KMS-11 (cell line): Measurements from ENCODE around the gene MCM9.

Experiments used
- H2AFZ ChIP-seq: fragments of 200-600 bp; sonication (generic); 2 replicates; pipeline ENCODE4 v1.6.1; 2016; ENCODE audit warnings: antibody characterized with exemption, mixed run types, low read depth
- H3K27ac ChIP-seq: fragments of 200-600 bp; sonication (generic); 2 replicates; pipeline ENCODE4 v1.6.1; 2016; ENCODE audit warnings: mild to moderate bottlenecking, mixed run types
- H3K27me3 ChIP-seq: fragments of 200-600 bp; sonication (generic); 2 replicates; pipeline ENCODE4 v1.6.1; 2017; ENCODE audit warnings: mild to moderate bottlenecking, low read depth, mixed run types, moderate library complexity; ENCODE audit not compliant: insufficient read depth
- H3K36me3 ChIP-seq: fragments of 200-600 bp; sonication (generic); 2 replicates; pipeline ENCODE4 v1.6.1; 2017; ENCODE audit warnings: mild to moderate bottlenecking, mixed run types; ENCODE audit not compliant: insufficient read depth
- H3K4me1 ChIP-seq: fragments of 200-600 bp; sonication (generic); 2 replicates; pipeline ENCODE4 v1.6.1; 2016; ENCODE audit warnings: mild to moderate bottlenecking, low read depth, mixed run types; ENCODE audit not compliant: poor library complexity, severe bottlenecking
- H3K4me2 ChIP-seq: fragments of 200-600 bp; sonication (generic); 2 replicates; pipeline ENCODE4 v1.7.0; 2016; ENCODE audit warnings: mild to moderate bottlenecking, mixed run types
- H3K4me3 ChIP-seq: fragments of 200-600 bp; sonication (generic); IDR thresholded peaks from 2 replicates; pipeline ENCODE4 v1.6.1; 2017; ENCODE audit warnings: low read depth, low read length, mixed read lengths; ENCODE audit not compliant: insufficient read depth
- H3K79me2 ChIP-seq: fragments of 200-600 bp; sonication (generic); 2 replicates; pipeline ENCODE4 v1.6.1; 2016; ENCODE audit warnings: low read depth, mixed run types; ENCODE audit not compliant: insufficient read depth
- H3K9ac ChIP-seq: fragments of 200-600 bp; sonication (generic); 2 replicates; pipeline ENCODE4 v1.6.1; 2016; ENCODE audit warnings: mild to moderate bottlenecking, mixed run types
- H4K20me1 ChIP-seq: fragments of 200-600 bp; sonication (generic); 2 replicates; pipeline ENCODE4 v1.6.1; 2016; ENCODE audit warnings: mild to moderate bottlenecking, mixed run types; ENCODE audit not compliant: insufficient read depth
- CTCF ChIP-seq: fragments of 200-600 bp; sonication (generic); conservative IDR thresholded peaks from 2 replicates; pipeline ENCODE4 v1.6.1; 2017; ENCODE audit warnings: low read depth, mild to moderate bottlenecking, antibody characterized with exemption, low read length, moderate library complexity, mixed read lengths

MCM9 gene

GRCh38 chr6:118781897-118782296, 153.1 kb downstream of the MCM9 start:
- Histone ChIP-seq H3K4me2 (no peak overlapping the region), H4K20me1 (no peaks in the 10 kb centered on the region), H3K9ac (no peak overlapping the region), H3K27me3 (no peaks in the 10 kb centered on the region), H3K79me2 (no peaks in the 10 kb centered on the region), H3K36me3 (no peaks in the 10 kb centered on the region), H2AFZ (no peak overlapping the region), H3K27ac (no peak overlapping the region), H3K4me3 (no peak overlapping the region), H3K4me1 (no peaks in the 10 kb centered on the region)
- no peak for TF ChIP-seq CTCF

GRCh38 chr6:118780668-118781067, 154.3 kb downstream of the MCM9 start:
- Histone ChIP-seq H3K27ac (no peak overlapping the region), H3K36me3 (no peaks in the 10 kb centered on the region), H3K27me3 (no peaks in the 10 kb centered on the region), H3K4me2 (no peak overlapping the region), H3K4me1 (no peaks in the 10 kb centered on the region), H3K4me3 (no peak overlapping the region), H2AFZ (no peak overlapping the region), H4K20me1 (no peaks in the 10 kb centered on the region), H3K9ac (no peak overlapping the region), H3K79me2 (no peaks in the 10 kb centered on the region)
- no peak for TF ChIP-seq CTCF

DNA sequence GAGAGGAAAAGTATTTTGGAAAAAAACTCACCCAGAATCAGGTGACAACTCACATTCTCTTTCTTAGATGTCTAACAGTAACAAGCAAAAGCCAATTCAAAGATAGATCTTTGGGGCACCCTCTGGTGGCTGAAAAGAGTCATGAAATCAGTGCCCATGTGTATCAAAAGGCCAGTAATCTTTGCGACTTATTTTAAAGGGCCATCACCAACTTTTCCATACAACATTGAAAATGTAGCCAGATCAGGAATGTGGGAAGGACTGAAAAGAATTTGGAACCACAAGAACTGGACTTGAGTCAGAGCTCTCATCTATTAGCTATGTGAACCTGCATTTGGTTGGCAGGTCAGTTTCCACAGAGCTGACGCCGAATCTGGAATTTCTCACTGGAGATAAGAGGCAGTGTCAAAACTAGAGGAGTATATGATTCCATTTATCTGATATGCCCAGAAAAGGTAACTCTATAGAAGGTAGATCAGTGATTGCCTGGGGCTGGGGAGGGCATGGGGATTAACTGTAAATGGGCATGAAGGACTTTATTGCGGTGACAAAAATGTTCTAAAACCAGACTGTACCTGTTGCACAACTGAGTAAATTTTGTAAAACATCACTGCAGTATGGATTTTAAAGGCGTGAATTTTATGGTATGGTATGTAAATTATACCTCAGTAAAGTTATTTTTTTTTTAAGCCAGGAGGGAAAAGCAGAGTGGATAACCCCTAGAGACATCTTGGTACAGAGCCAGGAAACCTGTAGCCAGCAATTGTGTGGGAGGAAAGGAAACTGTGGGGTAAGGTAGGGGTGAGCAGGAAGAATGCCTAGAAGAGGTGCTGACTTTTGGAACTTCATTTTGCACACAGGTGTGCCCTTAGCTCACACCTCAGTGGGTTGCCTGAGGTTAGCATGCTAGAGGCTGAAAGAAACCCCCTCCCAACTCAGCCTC, 158.1 kb downstream of the MCM9 start:
- Histone ChIP-seq H3K4me1 (no peaks in the 10 kb centered on the region), H3K27ac (no peak overlapping the region), H3K4me2 (no peak overlapping the region), H3K4me3 (no peak overlapping the region), H2AFZ (no peak overlapping the region), H3K27me3 (no peaks in the 10 kb centered on the region), H3K36me3 (no peaks in the 10 kb centered on the region), H4K20me1 (no peaks in the 10 kb centered on the region), H3K9ac (no peak overlapping the region), H3K79me2 (no peaks in the 10 kb centered on the region)
- peak; percentile 62 for TF ChIP-seq CTCF

DNA sequence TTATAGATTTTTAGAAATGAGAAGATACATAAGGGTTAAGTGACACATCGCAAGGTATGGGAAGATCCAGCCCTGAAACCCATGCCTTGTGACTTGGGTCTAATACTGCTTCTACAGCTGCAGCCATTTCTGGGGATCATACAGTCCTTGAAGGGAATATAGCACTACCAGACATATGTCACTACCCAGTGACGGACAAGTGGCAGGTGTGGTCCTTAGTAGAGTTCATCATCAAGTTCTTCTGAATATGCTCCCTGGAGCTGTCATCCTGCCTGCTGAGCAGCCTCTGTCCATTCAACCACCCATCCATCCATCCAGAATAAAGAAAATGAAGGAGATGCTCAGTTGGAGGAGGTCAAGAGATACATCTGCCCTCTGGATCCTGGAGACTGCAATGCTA, 159.6 kb downstream of the MCM9 start:
- Histone ChIP-seq H3K79me2 (no peaks in the 10 kb centered on the region), H3K9ac (no peak overlapping the region), H3K27ac (no peak overlapping the region), H3K36me3 (no peaks in the 10 kb centered on the region), H3K4me3 (no peak overlapping the region), H2AFZ (no peak overlapping the region), H3K27me3 (no peaks in the 10 kb centered on the region), H4K20me1 (no peaks in the 10 kb centered on the region), H3K4me2 (no peak overlapping the region), H3K4me1 (no peaks in the 10 kb centered on the region)
- TF ChIP-seq CTCF: no peak
